Left ventricle myocardium superior (tissue), 1 donor: ENCODE measurements around the gene PIGN. TPM values are rescaled to one million over a fixed set of nuclear protein-coding genes. Genes with fewer than 3 reads are reported as not detected.

Experiments
- ATAC-seq: fragments of 200-7000 bp; cut with Tn5 transposase; one replicate; pipeline ENCODE4 v1.9.1; 2020; ENCODE audit warnings: mild to moderate bottlenecking, moderate library complexity
- DNase-seq: peaks from one replicate; pipeline ENCODE4 v3.0.0-alpha.2; 2020
- intact Hi-C: fragments of 100-400 bp; cut with micrococcal nuclease; formaldehyde crosslinking; loops from one replicate; pipeline ENCODE4 v1.11.0; 2022
- total RNA-seq: library from RNA; stranded (reverse); fragmentation: NEBNext Ultra II Directional; extraction: Animal tissue kit (Norgen Biotek cat#: 25700); gene quantifications from one replicate; pipeline ENCODE4 v1.2.1, GENCODE V29; 2021
- donor health status: DM: no; HTN: yes; CAD: no; lungs with severe emphysema.

PIGN gene
- total RNA-seq, 1 donor from 2014 or later, result 18.2 TPM

DNA sequence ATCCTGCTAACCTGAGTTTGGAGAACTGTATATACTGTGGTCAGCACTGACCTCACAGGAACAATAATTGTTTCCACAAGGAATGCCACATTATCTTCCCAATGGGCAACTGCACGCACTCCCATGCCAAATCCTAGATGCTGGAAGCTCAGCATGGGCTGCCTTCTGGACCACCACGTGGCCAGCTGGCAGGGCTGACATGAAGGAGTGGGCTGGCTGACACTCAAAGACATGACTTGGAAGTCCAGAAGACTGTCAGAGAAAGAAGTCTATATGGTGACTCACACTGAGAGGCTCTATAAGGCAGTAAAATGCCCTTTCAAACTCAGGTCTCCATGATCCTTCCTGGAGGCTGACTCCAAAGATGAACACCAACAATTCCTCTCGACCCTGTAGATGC is 195.7 kb downstream of the PIGN start:
- no peak for DNase-seq
- intact Hi-C loops, result no loop called here
- no peak for ATAC-seq

Other genes starting within 250 kb of the PIGN start
- 11.5 TPM for gene RELCH, start 199 bp upstream of the PIGN start, total RNA-seq
- gene TNFRSF11A, start 138.3 kb upstream of the PIGN start, total RNA-seq, result 1.2 TPM